DND-41 (cell line): Measurements from ENCODE around the gene MISP3.
A peak's percentile ranks its signal among the peaks of the same experiment; 100 is the strongest.
"Not testable (repeated sequence)": the region's sequence is repeated elsewhere in the genome, so short reads cannot be mapped to it uniquely, and the experiment has no call there.

Experiments used
- ATAC-seq: fragments of 200-7000 bp; cut with Tn5 transposase; 3 replicates; pipeline ENCODE4 v1.9.1; 2021; ENCODE audit warnings: low read depth; ENCODE audit not compliant: insufficient read depth
- DNase-seq: peaks from one replicate; pipeline ENCODE4 v3.0.0-alpha.2; 2020
- H2AFZ ChIP-seq: 2 replicates; pipeline ENCODE4 v1.6.0; 2012; ENCODE audit warnings: low read depth, low read length
- H3K27ac ChIP-seq: 2 replicates; pipeline ENCODE4 v1.5.1; 2012; ENCODE audit warnings: low read length, inconsistent platforms
- H3K27me3 ChIP-seq: fragments of 200-600 bp; sonication (generic); 2 replicates; pipeline ENCODE4 v1.6.0; 2012; ENCODE audit warnings: low read length, mild to moderate bottlenecking, inconsistent platforms; ENCODE audit not compliant: insufficient read depth, poor library complexity
- H3K36me3 ChIP-seq: 2 replicates; pipeline ENCODE4 v1.5.1; 2012; ENCODE audit warnings: low read length, inconsistent platforms; ENCODE audit not compliant: insufficient read depth
- H3K4me1 ChIP-seq: 2 replicates; pipeline ENCODE4 v1.5.1; 2012; ENCODE audit warnings: mild to moderate bottlenecking, low read length; ENCODE audit not compliant: insufficient read depth
- H3K4me2 ChIP-seq: 2 replicates; pipeline ENCODE4 v1.6.0; 2012; ENCODE audit warnings: mild to moderate bottlenecking, moderate library complexity, low read length, inconsistent platforms; ENCODE audit not compliant: insufficient read depth
- H3K4me3 ChIP-seq, 2 experiments: fragments of 200-600 bp in 1 of 2; shearing (Covaris generic) in 1 of 2; 2 replicates each; pipeline ENCODE4 v1.5.1; 2012 to 2016; ENCODE audit warnings: inconsistent platforms in 2 of 2, low read length in 2 of 2, mild to moderate bottlenecking in 2 of 2, low read depth in 1 of 2, moderate library complexity in 1 of 2
- H3K79me2 ChIP-seq: 2 replicates; pipeline ENCODE4 v1.6.0; 2012; ENCODE audit warnings: low read length, inconsistent platforms; ENCODE audit not compliant: insufficient read depth
- H3K9ac ChIP-seq: 2 replicates; pipeline ENCODE4 v1.6.0; 2012; ENCODE audit warnings: low read depth, mild to moderate bottlenecking, inconsistent platforms, low read length, moderate library complexity
- H3K9me3 ChIP-seq: 2 replicates; pipeline ENCODE4 v1.5.1; 2012; ENCODE audit warnings: low read length, moderate library complexity, mild to moderate bottlenecking, inconsistent platforms; ENCODE audit not compliant: insufficient read depth, severe bottlenecking
- H4K20me1 ChIP-seq: 2 replicates; pipeline ENCODE4 v1.6.0; 2012; ENCODE audit warnings: low read length; ENCODE audit not compliant: insufficient read depth
- EZH2 ChIP-seq: IDR thresholded peaks from 3 replicates; pipeline ENCODE4 v1.6.1; 2012; ENCODE audit warnings: borderline replicate concordance, low read depth, mild to moderate bottlenecking, moderate library complexity, low read length, inconsistent platforms; ENCODE audit not compliant: severe bottlenecking
- TF ChIP-seq, protein P1 (sequence below): IDR thresholded peaks from 2 replicates; pipeline ENCODE4 v1.5.1; 2012; ENCODE audit warnings: borderline replicate concordance, low read length, moderate library complexity, mild to moderate bottlenecking; ENCODE audit not compliant: poor library complexity, severe bottlenecking; ENCODE audit errors: extremely low read depth

MISP3 gene

DNA sequence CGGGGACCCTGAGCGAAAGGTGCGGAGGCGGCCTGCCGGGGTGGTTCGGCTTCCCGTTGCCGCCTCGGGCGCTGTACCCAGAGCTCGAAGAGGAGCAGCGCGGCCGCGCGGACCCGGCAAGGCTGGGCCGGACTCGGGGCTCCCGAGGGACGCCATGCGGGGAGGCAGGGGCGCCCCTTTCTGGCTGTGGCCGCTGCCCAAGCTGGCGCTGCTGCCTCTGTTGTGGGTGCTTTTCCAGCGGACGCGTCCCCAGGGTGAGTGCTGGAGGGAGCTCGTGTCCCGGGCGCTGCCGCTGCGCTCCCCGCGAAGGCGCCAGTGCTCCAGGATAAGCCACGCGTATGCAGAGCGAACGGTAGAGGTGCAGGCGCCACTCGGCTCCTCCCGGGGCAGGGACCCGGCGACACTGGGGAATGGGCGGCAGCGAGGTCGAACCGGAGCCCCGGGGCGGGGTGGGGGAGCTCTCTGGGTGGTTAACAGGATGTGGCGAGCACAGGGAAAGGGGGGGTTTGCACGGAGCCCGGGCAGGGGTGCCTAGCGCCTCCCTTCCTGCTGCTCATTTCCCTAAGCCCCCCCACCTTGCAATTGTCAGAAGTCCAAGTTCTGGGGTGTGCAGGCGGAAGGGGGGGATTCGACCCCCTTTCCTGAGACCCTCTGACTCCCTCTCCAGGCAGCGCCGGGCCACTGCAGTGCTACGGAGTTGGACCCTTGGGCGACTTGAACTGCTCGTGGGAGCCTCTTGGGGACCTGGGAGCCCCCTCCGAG is 40.7 kb upstream of the MISP3 start, which contains the start of gene IL27RA:
IL27RA (plus strand) TSS at position 44 of the 762 bp plus-strand sequence; CDS start at position 155, 111 bp downstream.
- H3K9ac ChIP-seq: peak within 1 kb of the TSS; percentile 73
- ATAC-seq (peak; percentile 89), DNase-seq (peak; percentile 92)
- H3K4me1 ChIP-seq: peaks cover 27% of the 10 kb centered on the region
- TF ChIP-seq EZH2: no peak
- TF ChIP-seq, protein P1, sequence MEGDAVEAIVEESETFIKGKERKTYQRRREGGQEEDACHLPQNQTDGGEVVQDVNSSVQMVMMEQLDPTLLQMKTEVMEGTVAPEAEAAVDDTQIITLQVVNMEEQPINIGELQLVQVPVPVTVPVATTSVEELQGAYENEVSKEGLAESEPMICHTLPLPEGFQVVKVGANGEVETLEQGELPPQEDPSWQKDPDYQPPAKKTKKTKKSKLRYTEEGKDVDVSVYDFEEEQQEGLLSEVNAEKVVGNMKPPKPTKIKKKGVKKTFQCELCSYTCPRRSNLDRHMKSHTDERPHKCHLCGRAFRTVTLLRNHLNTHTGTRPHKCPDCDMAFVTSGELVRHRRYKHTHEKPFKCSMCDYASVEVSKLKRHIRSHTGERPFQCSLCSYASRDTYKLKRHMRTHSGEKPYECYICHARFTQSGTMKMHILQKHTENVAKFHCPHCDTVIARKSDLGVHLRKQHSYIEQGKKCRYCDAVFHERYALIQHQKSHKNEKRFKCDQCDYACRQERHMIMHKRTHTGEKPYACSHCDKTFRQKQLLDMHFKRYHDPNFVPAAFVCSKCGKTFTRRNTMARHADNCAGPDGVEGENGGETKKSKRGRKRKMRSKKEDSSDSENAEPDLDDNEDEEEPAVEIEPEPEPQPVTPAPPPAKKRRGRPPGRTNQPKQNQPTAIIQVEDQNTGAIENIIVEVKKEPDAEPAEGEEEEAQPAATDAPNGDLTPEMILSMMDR: peak; percentile 83
- 0 out of 2 replicates have a peak, but pooled peaks cover 6% of the 10 kb centered on the region for H3K36me3 ChIP-seq
- H3K79me2 ChIP-seq: peaks cover 8% of the 10 kb centered on the region
- H3K27me3 ChIP-seq: no peaks in the 10 kb centered on the region
- peak within 1 kb of the TSS; percentile 79 for H3K4me2 ChIP-seq
- peak within 1 kb of the TSS; percentile 76 for H2AFZ ChIP-seq
- peak within 1 kb of the TSS; percentile 31 to 60; a peak in 3 of 4 replicates for H3K4me3 ChIP-seq
- H3K27ac ChIP-seq: peak within 1 kb of the TSS; percentile 84
- H4K20me1 ChIP-seq: peaks cover 3% of the 10 kb centered on the region; the same call in 1 of the 2 replicates
- no peaks in the 10 kb centered on the region for H3K9me3 ChIP-seq

DNA sequence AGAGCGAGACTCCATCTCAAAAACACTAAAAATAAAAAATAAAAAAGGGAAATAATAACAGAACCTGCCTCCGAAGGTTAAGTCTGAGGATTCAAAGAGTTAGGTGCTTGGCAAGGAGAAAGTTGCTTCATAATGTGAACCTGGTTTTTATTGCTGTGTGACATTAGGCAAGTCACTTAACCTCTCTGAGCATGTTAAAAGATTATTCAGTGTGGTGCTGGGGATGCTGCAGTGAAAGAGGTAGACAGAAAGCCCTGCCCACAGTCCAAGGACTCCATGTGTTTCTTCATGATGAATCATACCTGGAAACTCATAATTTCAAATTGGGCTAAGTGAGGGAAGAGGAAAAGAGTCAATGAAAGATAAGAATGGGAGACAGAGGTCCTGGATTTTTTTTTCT is 38.6 kb upstream of the MISP3 start:
- no peak for ATAC-seq
- DNase-seq: no peak
- no peak for TF ChIP-seq EZH2
- TF ChIP-seq, protein P1: no peak

DNA sequence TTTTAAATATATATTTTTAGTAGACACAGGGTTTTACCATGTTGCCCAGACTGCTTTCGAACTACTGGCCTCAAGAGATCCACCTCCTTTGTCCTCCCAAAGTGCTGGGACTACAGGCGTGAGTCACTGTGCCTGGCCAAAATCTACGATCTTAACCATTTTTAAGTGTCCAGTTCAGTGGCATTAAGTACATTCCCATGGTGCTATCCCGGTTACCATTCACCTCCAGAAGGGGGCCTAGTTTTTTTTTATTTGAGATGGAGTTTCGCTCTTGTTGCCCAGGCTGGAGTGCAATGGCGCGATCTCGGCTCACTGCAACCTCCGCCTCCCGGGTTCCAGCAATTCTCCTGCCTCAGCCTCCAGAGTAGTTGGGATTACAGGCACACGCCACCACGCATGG is 37.4 kb upstream of the MISP3 start:
- ATAC-seq, H3K79me2 ChIP-seq, H3K9me3 ChIP-seq, H3K27me3 ChIP-seq, H3K4me3 ChIP-seq, DNase-seq, H3K9ac ChIP-seq, H2AFZ ChIP-seq, H4K20me1 ChIP-seq, H3K4me2 ChIP-seq, H3K27ac ChIP-seq: not testable (repeated sequence)
- TF ChIP-seq, protein P1: peak; percentile 11
- H3K4me1 ChIP-seq: peaks cover 27% of the 10 kb centered on the region
- peaks cover 13% of the 10 kb centered on the region for H3K36me3 ChIP-seq

More for the DNA sequence above, 38.6 kb upstream of the MISP3 start:
- Histone ChIP-seq H2AFZ (no peak overlapping the region), H3K79me2 (peaks cover 8% of the 10 kb centered on the region), H3K27ac (no peak overlapping the region), H3K9ac (no peak overlapping the region), H3K4me1 (peaks cover 27% of the 10 kb centered on the region), H3K4me2 (no peak overlapping the region), H3K36me3 (peaks cover under 1% of the 10 kb centered on the region), H4K20me1 (peaks cover 3% of the 10 kb centered on the region; the same call in 1 of the 2 replicates), H3K27me3 (no peaks in the 10 kb centered on the region), H3K9me3 (no peaks in the 10 kb centered on the region), H3K4me3 (no peak overlapping the region)
